ENCODE data around the gene ACOT11. TPM values are rescaled to one million over a fixed set of nuclear protein-coding genes. Genes with fewer than 3 reads are reported as not detected.

The ACOT11 gene
- polyA plus RNA-seq, 1 donor (not counting 4 experiments of a cell fraction or from before 2014, with no cell fraction given) = 3.4 TPM

DNA sequence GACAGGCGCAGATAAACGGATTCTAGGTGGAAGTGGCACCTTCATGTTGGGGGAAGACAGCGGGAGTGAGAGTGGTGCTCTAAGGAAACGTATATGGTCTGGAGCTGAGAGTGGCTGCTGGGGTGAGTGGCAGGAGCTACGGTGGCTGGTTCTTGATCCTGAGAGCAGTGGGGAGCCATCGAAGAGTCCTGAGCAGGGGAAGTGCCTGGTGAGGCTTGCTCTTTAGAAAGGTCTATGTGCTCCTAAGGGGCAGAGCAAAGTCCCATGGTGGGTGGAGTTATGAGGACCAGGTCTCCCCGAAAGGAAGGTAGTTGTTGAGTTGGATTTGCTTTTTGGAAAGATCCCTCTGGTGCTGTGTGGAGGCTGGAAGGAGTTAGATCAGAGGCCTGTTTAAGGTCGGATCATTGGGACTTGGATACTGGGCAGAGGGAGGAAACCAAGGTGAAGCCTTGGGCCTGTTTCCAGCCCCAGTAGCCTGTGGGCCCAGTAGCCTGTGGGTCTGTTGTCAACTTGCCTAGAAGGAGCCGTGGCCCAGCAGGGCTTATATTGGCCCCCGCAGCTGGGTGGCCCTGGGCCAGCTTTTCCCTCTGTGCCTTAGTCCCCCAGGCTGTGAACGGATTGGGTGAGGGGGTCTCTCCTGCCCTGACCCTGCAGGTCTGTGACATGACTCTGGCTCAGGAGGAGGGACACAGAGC lies 33.0 kb downstream of the ACOT11 start:
- peak overlapping the region; percentile 45 for H3K9ac ChIP-seq (ENCODE audit: control insufficient read depth, extremely low read depth, insufficient read depth, low read length)
- DNase-seq (ENCODE audit: low read depth, low spot score) = no peak
- TF ChIP-seq EZH2 (IDR thresholded peaks at IDR 0.05; ENCODE audit: low read length) = no peak
- TF ChIP-seq, protein P1, sequence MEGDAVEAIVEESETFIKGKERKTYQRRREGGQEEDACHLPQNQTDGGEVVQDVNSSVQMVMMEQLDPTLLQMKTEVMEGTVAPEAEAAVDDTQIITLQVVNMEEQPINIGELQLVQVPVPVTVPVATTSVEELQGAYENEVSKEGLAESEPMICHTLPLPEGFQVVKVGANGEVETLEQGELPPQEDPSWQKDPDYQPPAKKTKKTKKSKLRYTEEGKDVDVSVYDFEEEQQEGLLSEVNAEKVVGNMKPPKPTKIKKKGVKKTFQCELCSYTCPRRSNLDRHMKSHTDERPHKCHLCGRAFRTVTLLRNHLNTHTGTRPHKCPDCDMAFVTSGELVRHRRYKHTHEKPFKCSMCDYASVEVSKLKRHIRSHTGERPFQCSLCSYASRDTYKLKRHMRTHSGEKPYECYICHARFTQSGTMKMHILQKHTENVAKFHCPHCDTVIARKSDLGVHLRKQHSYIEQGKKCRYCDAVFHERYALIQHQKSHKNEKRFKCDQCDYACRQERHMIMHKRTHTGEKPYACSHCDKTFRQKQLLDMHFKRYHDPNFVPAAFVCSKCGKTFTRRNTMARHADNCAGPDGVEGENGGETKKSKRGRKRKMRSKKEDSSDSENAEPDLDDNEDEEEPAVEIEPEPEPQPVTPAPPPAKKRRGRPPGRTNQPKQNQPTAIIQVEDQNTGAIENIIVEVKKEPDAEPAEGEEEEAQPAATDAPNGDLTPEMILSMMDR (optimal IDR thresholded peaks at IDR 0.05 in 1 of 3, IDR thresholded peaks at IDR 0.05 in 1 of 3, conservative IDR thresholded peaks at IDR 0.05 in 1 of 3; ENCODE audit: extremely low read depth in 1 of 3, insufficient read depth in 2 of 3, low read length in 3 of 3) = no peak
- no peaks in the 10 kb centered on the region for H3K27me3 ChIP-seq (ENCODE audit: control insufficient read depth, extremely low read depth, insufficient read depth, low read length)
- FAIRE-seq = no peak
- no peaks in the 10 kb centered on the region for H3K36me3 ChIP-seq (ENCODE audit: control insufficient read depth in 2 of 2, extremely low read depth in 1 of 2, insufficient read depth in 2 of 2, low read length in 2 of 2)
- H3K79me2 ChIP-seq (ENCODE audit: control insufficient read depth, insufficient read depth, low read length) = no peaks in the 10 kb centered on the region
- no peaks in the 10 kb centered on the region for H3K9me3 ChIP-seq (ENCODE audit: control insufficient read depth, low read depth, low read length)
- dilution Hi-C loops (cut with MboI; ENCODE audit: extremely low pct_ligation_motif_present, low sequenced_read_pairs) = no loop called here
- peak overlapping the region; percentile 25 for H3K4me2 ChIP-seq (ENCODE audit: control insufficient read depth, extremely low read depth, insufficient read depth, low read depth, low read length)
- peaks cover 13% of the 10 kb centered on the region for H3K4me1 ChIP-seq (ENCODE audit: control insufficient read depth, extremely low read depth, insufficient read depth, low read length)
- H3K4me3 ChIP-seq (ENCODE audit: control insufficient read depth in 2 of 3, extremely low read depth in 1 of 3, insufficient read depth in 2 of 3, low read depth in 1 of 3, low read length in 3 of 3) = no peak overlapping the region
- H4K20me1 ChIP-seq (ENCODE audit: control insufficient read depth, extremely low read depth, insufficient read depth, low read length) = no peaks in the 10 kb centered on the region
- peak overlapping the region; percentile 25 for H3K27ac ChIP-seq (ENCODE audit: control insufficient read depth, insufficient read depth, low read length)
- no peak overlapping the region for H2AFZ ChIP-seq (ENCODE audit: control insufficient read depth, low read length)
- peaks cover 2% of the 10 kb centered on the region for H3K9me1 ChIP-seq (ENCODE audit: control insufficient read depth, extremely low read depth, insufficient read depth, low read length)

DNA sequence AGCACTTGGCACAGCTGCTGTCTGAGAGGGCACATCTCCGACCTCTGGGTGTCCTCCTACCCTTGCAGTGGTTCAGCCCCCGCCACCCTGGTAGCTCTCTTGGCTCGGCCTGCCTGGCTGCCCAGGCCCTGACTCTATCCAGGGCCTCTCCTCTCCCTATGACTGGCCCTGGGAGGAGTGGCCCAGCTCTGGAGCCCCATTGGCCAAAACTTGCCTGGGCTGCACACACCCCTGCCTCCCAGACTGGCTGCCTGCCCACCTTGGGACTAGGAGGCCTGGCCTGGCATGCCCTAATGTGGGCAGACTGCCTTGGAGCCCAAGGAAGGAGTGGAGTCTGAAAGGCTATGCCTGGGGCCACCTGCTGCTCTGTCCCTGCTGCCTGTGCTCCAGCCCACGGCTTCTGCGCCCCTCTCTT lies 33.6 kb downstream of the ACOT11 start:
- H3K36me3 ChIP-seq (ENCODE audit: control insufficient read depth in 2 of 2, extremely low read depth in 1 of 2, insufficient read depth in 2 of 2, low read length in 2 of 2) = no peaks in the 10 kb centered on the region
- peak overlapping the region; percentile 25 for H3K27ac ChIP-seq (ENCODE audit: control insufficient read depth, insufficient read depth, low read length)
- TF ChIP-seq, protein P1 (optimal IDR thresholded peaks at IDR 0.05 in 1 of 3, IDR thresholded peaks at IDR 0.05 in 1 of 3, conservative IDR thresholded peaks at IDR 0.05 in 1 of 3; ENCODE audit: extremely low read depth in 1 of 3, insufficient read depth in 2 of 3, low read length in 3 of 3) = no peak
- TF ChIP-seq EZH2 (IDR thresholded peaks at IDR 0.05; ENCODE audit: low read length) = no peak
- peak overlapping the region; percentile 45 for H3K9ac ChIP-seq (ENCODE audit: control insufficient read depth, extremely low read depth, insufficient read depth, low read length)
- no peaks in the 10 kb centered on the region for H3K79me2 ChIP-seq (ENCODE audit: control insufficient read depth, insufficient read depth, low read length)
- H3K9me1 ChIP-seq (ENCODE audit: control insufficient read depth, extremely low read depth, insufficient read depth, low read length) = peaks cover 2% of the 10 kb centered on the region
- dilution Hi-C loops (cut with MboI; ENCODE audit: extremely low pct_ligation_motif_present, low sequenced_read_pairs) = no loop called here
- no peak overlapping the region for H2AFZ ChIP-seq (ENCODE audit: control insufficient read depth, low read length)
- no peaks in the 10 kb centered on the region for H4K20me1 ChIP-seq (ENCODE audit: control insufficient read depth, extremely low read depth, insufficient read depth, low read length)
- no peak overlapping the region for H3K4me3 ChIP-seq (ENCODE audit: control insufficient read depth in 2 of 3, extremely low read depth in 1 of 3, insufficient read depth in 2 of 3, low read depth in 1 of 3, low read length in 3 of 3)
- H3K9me3 ChIP-seq (ENCODE audit: control insufficient read depth, low read depth, low read length) = no peaks in the 10 kb centered on the region
- peaks cover 13% of the 10 kb centered on the region for H3K4me1 ChIP-seq (ENCODE audit: control insufficient read depth, extremely low read depth, insufficient read depth, low read length)
- peak; percentile 76 for DNase-seq (ENCODE audit: low read depth, low spot score)
- FAIRE-seq = peak; percentile 72
- peak overlapping the region; percentile 34 for H3K4me2 ChIP-seq (ENCODE audit: control insufficient read depth, extremely low read depth, insufficient read depth, low read depth, low read length)
- no peaks in the 10 kb centered on the region for H3K27me3 ChIP-seq (ENCODE audit: control insufficient read depth, extremely low read depth, insufficient read depth, low read length)
